HepG2 (cell line): ENCODE measurements around the gene SULT2A1. TPM values are rescaled to one million over a fixed set of nuclear protein-coding genes. Genes with fewer than 3 reads are reported as not detected.

Source experiments
- AHR ChIP-seq: IDR thresholded peaks from 2 replicates; pipeline ENCODE4 v1.6.1; 2018; ENCODE audit warnings: missing genetic modification reagents, missing compliant biosample characterization
- CREBL2 ChIP-seq: sonication (generic); formaldehyde crosslinking; IDR thresholded peaks from 2 replicates; pipeline ENCODE4 v1.8.1; 2023; ENCODE audit warnings: missing genetic modification reagents, mild to moderate bottlenecking, borderline replicate concordance
- ETV5 ChIP-seq: IDR thresholded peaks from 2 replicates; pipeline ENCODE4 v1.6.1; 2018; ENCODE audit warnings: missing biosample characterization, missing genetic modification reagents, inconsistent platforms, borderline replicate concordance
- NFATC3 ChIP-seq: sonication (generic); formaldehyde crosslinking; IDR thresholded peaks from 2 replicates; pipeline ENCODE4 v1.5.1; 2020; ENCODE audit warnings: mild to moderate bottlenecking, missing genetic modification reagents
- PAXIP1 ChIP-seq: sonication (generic); formaldehyde crosslinking; conservative IDR thresholded peaks from 2 replicates; pipeline ENCODE4 v1.4.0; 2020; ENCODE audit warnings: mild to moderate bottlenecking, missing genetic modification reagents, moderate library complexity
- RBM22 ChIP-seq: fragments of 200-400 bp; formaldehyde crosslinking; optimal IDR thresholded peaks from 2 replicates; pipeline ENCODE3; 2017; ENCODE audit warnings: mild to moderate bottlenecking, low read length, moderate library complexity
- RELA ChIP-seq: sonication (generic); formaldehyde crosslinking; IDR thresholded peaks from 2 replicates; pipeline ENCODE4 v1.4.0; 2020; ENCODE audit warnings: missing genetic modification reagents
- SOX6 ChIP-seq, 2 experiments: fragments of 450-650 bp in 1 of 2; sonication (generic) in 1 of 2; formaldehyde crosslinking in 1 of 2; IDR thresholded peaks; 2 replicates each; pipeline versions ENCODE4 v1.4.0 to v1.6.1; 2017 to 2020; ENCODE audit warnings: antibody characterized with exemption in 1 of 2, mild to moderate bottlenecking in 1 of 2, missing genetic modification reagents in 1 of 2
- SYNCRIP ChIP-seq: fragments of 200-400 bp; formaldehyde crosslinking; IDR thresholded peaks from 2 replicates; pipeline ENCODE4 v1.6.1; 2018; ENCODE audit warnings: mild to moderate bottlenecking, low read depth, low read length; ENCODE audit not compliant: insufficient read depth
- ZBTB1 ChIP-seq: sonication (generic); formaldehyde crosslinking; IDR thresholded peaks from 2 replicates; pipeline ENCODE4 v1.4.0; 2020; ENCODE audit warnings: missing genetic modification reagents, borderline replicate concordance
- ZNF207 ChIP-seq: fragments of 450-650 bp; IDR thresholded peaks from 2 replicates; pipeline ENCODE4 v1.6.1; 2016; ENCODE audit warnings: antibody characterized with exemption, borderline replicate concordance
- ZNF460 ChIP-seq: sonication (generic); formaldehyde crosslinking; IDR thresholded peaks from 2 replicates; pipeline ENCODE4 v1.5.1; 2020; ENCODE audit warnings: missing genetic modification reagents, mild to moderate bottlenecking, borderline replicate concordance
- ZNF550 ChIP-seq: sonication (generic); formaldehyde crosslinking; IDR thresholded peaks from 2 replicates; pipeline ENCODE4 v1.4.0; 2020; ENCODE audit warnings: mild to moderate bottlenecking, missing genetic modification reagents, borderline replicate concordance
- ZNF709 ChIP-seq: sonication (generic); formaldehyde crosslinking; IDR thresholded peaks from 2 replicates; pipeline ENCODE4 v1.5.0; 2020; ENCODE audit warnings: mild to moderate bottlenecking, missing genetic modification reagents
- ZNF737 ChIP-seq: sonication (generic); formaldehyde crosslinking; IDR thresholded peaks from 2 replicates; pipeline ENCODE4 v1.5.0; 2020; ENCODE audit warnings: missing genetic modification reagents, mild to moderate bottlenecking, borderline replicate concordance
- polyA plus RNA-seq, 8 experiments: library from polyadenylated mRNA; depleted of rRNA in 3 of 8; stranded (reverse) in 7 of 8; unstranded in 1 of 8; fragments of >200 nt; fragmentation: Illumina TruSeq in 4 of 8; extraction: Trizol in 4 of 8; gene quantifications; 2 replicates each; pipeline versions ENCODE4 v1.2.1 to v1.2.3, GENCODE V29; 2011 to 2016; ENCODE audit warnings: low read depth in 4 of 8, missing spikeins in 1 of 8, mixed read lengths in 1 of 8; ENCODE audit not compliant: insufficient read depth in 1 of 8
- total RNA-seq, 5 experiments: library from RNA; depleted of rRNA; stranded (reverse); fragments of >200 nt; fragmentation: Illumina TruSeq; extraction: Trizol; gene quantifications; 2 replicates each; pipeline ENCODE4 v1.2.3, GENCODE V29; 2016; ENCODE audit warnings: low read depth in 1 of 5
- TF ChIP-seq, protein P1 (sequence below): sonication (generic); formaldehyde crosslinking; IDR thresholded peaks from 2 replicates; pipeline ENCODE4 v1.5.0; 2020; ENCODE audit warnings: missing genetic modification reagents, mild to moderate bottlenecking, borderline replicate concordance
- TF ChIP-seq, protein P2 (sequence below): sonication (generic); formaldehyde crosslinking; conservative IDR thresholded peaks from 2 replicates; pipeline ENCODE4 v1.4.0; 2020; ENCODE audit warnings: missing genetic modification reagents
- TF ChIP-seq, protein P3 (sequence below): sonication (generic); formaldehyde crosslinking; IDR thresholded peaks from 2 replicates; pipeline ENCODE4 v1.4.0; 2020; ENCODE audit warnings: missing genetic modification reagents, mild to moderate bottlenecking, borderline replicate concordance

SULT2A1 gene
- total and polyA plus RNA-seq, 2 of the 13 experiments (the other 11 are each of a cell fraction or from before 2014, with no cell fraction given) = 137 to 193 TPM

GRCh38 chr19:47886010-47886559 lies at the start of gene SULT2A1 (continued):
- TF ChIP-seq ZNF550 (no peak), RBM22 (no peak), PAXIP1 (CRISPR knock-in tag) (peak; percentile 97), ETV5 (peak; percentile 31; the same call in 1 of the 2 replicates), RELA (no peak), SOX6 (IDR thresholded peaks at IDR 0.05) (no peak), SOX6 (CRISPR knock-in tag; IDR thresholded peaks at IDR 0.05) (peak; percentile 88), SYNCRIP (no peak), ZBTB1 (no peak), ZNF207 (no peak), ZNF460 (CRISPR knock-in tag) (no peak), ZNF709 (CRISPR knock-in tag) (no peak), CREBL2 (no peak), ZNF737 (no peak), NFATC3 (CRISPR knock-in tag) (no peak), AHR (no peak)
- TF ChIP-seq, protein P1, sequence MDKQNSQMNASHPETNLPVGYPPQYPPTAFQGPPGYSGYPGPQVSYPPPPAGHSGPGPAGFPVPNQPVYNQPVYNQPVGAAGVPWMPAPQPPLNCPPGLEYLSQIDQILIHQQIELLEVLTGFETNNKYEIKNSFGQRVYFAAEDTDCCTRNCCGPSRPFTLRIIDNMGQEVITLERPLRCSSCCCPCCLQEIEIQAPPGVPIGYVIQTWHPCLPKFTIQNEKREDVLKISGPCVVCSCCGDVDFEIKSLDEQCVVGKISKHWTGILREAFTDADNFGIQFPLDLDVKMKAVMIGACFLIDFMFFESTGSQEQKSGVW (CRISPR knock-in tag) = no peak
- TF ChIP-seq, protein P2, sequence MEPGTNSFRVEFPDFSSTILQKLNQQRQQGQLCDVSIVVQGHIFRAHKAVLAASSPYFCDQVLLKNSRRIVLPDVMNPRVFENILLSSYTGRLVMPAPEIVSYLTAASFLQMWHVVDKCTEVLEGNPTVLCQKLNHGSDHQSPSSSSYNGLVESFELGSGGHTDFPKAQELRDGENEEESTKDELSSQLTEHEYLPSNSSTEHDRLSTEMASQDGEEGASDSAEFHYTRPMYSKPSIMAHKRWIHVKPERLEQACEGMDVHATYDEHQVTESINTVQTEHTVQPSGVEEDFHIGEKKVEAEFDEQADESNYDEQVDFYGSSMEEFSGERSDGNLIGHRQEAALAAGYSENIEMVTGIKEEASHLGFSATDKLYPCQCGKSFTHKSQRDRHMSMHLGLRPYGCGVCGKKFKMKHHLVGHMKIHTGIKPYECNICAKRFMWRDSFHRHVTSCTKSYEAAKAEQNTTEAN (CRISPR knock-in tag) = 0 out of 2 replicates have a peak, but pooled peaks have one; percentile 46
- TF ChIP-seq, protein P3, sequence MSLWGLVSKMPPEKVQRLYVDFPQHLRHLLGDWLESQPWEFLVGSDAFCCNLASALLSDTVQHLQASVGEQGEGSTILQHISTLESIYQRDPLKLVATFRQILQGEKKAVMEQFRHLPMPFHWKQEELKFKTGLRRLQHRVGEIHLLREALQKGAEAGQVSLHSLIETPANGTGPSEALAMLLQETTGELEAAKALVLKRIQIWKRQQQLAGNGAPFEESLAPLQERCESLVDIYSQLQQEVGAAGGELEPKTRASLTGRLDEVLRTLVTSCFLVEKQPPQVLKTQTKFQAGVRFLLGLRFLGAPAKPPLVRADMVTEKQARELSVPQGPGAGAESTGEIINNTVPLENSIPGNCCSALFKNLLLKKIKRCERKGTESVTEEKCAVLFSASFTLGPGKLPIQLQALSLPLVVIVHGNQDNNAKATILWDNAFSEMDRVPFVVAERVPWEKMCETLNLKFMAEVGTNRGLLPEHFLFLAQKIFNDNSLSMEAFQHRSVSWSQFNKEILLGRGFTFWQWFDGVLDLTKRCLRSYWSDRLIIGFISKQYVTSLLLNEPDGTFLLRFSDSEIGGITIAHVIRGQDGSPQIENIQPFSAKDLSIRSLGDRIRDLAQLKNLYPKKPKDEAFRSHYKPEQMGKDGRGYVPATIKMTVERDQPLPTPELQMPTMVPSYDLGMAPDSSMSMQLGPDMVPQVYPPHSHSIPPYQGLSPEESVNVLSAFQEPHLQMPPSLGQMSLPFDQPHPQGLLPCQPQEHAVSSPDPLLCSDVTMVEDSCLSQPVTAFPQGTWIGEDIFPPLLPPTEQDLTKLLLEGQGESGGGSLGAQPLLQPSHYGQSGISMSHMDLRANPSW (CRISPR knock-in tag) = no peak
